Esophagus (tissue), 2 donors: Measurements from ENCODE around the gene FNBP1. TPM values are rescaled to one million over a fixed set of nuclear protein-coding genes. Genes with fewer than 3 reads are reported as not detected.
A peak's percentile ranks its signal among the peaks of the same experiment; 100 is the strongest.

Experiments
- H3K27ac ChIP-seq, 2 donors: one replicate each; pipeline ENCODE4 v1.5.1; 2013; ENCODE audit warnings: low read depth in 2 of 2, mild to moderate bottlenecking in 2 of 2, inconsistent platforms in 1 of 2, low read length in 1 of 2, moderate library complexity in 1 of 2
- H3K27me3 ChIP-seq, 2 donors: one replicate each; pipeline ENCODE4 v1.6.1; 2013; ENCODE audit warnings: low read length in 2 of 2, control low read depth in 1 of 2, mild to moderate bottlenecking in 1 of 2; ENCODE audit not compliant: insufficient read depth in 2 of 2, control insufficient read depth in 1 of 2
- H3K36me3 ChIP-seq, 2 donors: one replicate each; pipeline ENCODE4 v1.6.1; 2013; ENCODE audit warnings: low read length in 1 of 2; ENCODE audit not compliant: control insufficient read depth in 2 of 2, insufficient read depth in 2 of 2
- H3K4me1 ChIP-seq, 2 donors: one replicate each; pipeline ENCODE4 v1.6.1; 2013; ENCODE audit warnings: low read length in 1 of 2; ENCODE audit not compliant: control insufficient read depth in 2 of 2, insufficient read depth in 2 of 2
- H3K4me3 ChIP-seq, 2 donors: one replicate each; pipeline ENCODE4 v1.5.1; 2013; ENCODE audit warnings: low read length in 2 of 2, mild to moderate bottlenecking in 2 of 2, low read depth in 1 of 2, moderate library complexity in 1 of 2
- H3K9me3 ChIP-seq, 2 donors: one replicate each; pipeline ENCODE4 v1.6.1; 2013; ENCODE audit warnings: mild to moderate bottlenecking in 2 of 2, low read depth in 1 of 2, low read length in 1 of 2, moderate library complexity in 1 of 2; ENCODE audit not compliant: control insufficient read depth in 2 of 2, insufficient read depth in 1 of 2
- WGBS, 2 donors: extraction: QIAGEN DNeasy Blood & Tissue Kit; methylation state at CpG; one replicate each; pipeline ENCODE4 v1.1.7; 2013; 5-methylcytosine and 5-hydroxymethylcytosine counted together
- polyA plus RNA-seq, 2 donors: library from polyadenylated mRNA; stranded (reverse); fragments of 200-250 nt; gene quantifications; one replicate each; pipeline ENCODE4 v1.2.3, GENCODE V29; 2013
- donor health status: healthy with polysubstance abuse.
- donor health status: Bipolar disorder and iron deficiency.

FNBP1 gene
- polyA plus RNA-seq, 2 donors, result 16.1 to 19.1 TPM

DNA sequence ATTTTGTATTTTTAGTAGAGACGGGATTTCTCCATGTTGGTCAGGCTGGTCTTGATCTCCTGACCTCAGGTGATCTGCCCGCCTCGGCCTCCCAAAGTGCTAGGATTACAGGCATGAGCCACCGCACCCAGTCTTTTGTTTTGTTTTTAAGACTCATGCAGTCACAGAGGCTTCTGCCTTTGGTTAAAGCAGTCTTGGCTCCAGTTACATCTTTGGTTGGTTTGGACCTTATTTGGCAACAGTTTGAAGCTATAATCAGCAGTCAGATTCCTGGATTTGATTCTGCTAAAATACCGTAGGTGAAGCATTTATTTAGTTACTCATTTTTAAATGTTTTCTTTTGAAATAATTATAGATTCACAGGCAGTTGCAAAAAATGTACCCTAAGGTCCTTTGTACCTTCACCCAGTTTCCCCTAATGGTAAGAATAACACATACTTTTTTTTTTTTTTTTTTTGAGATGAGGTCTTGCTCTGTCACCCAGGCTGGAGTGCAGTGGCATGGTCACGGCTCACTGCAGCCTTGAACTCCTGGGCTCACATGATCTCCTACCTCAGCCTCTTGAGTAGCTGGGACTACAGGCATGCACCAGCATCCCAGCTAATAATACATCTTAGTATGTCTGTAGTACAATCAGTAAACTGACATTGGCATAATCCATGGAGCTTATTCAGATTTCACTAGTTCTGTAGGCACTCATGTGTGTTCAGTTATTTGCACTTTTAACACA, 192.0 kb downstream of the FNBP1 start:
- peaks cover 3 to 16% of the 10 kb centered on the region in 2 donors for H3K36me3 ChIP-seq
- 64 to 74% methylated on average over 6 of the region's 6 CpGs for WGBS, 2 donors

DNA sequence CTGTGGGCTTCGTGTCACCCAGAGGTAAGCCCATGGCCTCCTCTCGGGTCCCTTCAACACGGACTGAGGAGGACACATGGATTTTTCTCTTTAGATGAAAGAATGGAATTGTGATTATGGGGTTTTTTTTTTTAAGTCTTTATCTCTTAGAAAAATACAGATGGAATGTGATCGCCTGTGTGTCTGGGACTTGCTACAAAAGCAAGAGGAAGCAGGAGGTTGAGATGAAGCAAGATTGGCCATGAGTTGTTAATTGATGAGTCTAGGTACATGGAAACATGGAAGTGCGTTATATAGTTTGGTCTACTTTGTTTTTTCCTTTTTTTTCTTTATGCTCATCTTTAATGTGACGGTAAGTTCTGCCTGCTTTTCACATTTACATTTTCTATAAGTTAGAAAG, 193.1 kb downstream of the FNBP1 start:
- Histone ChIP-seq H3K27ac (peak overlapping the region in 1 of 2 donors; percentile 66), H3K4me3 (no peak overlapping the region), H3K36me3 (peaks cover 3 to 12% of the 10 kb centered on the region in 2 donors), H3K27me3 (no peaks in the 10 kb centered on the region), H3K9me3 (no peaks in the 10 kb centered on the region), H3K4me1 (peaks cover 0 to 12% of the 10 kb centered on the region in 2 donors)
- WGBS, 2 donors, result 86 to 91% methylated on average over 6 of the region's 6 CpGs

More for the DNA sequence above, 192.0 kb downstream of the FNBP1 start:
- Histone ChIP-seq H3K27ac (no peak overlapping the region), H3K4me1 (peaks cover 0 to 13% of the 10 kb centered on the region in 2 donors), H3K27me3 (no peaks in the 10 kb centered on the region), H3K4me3 (no peak overlapping the region), H3K9me3 (no peaks in the 10 kb centered on the region)

DNA sequence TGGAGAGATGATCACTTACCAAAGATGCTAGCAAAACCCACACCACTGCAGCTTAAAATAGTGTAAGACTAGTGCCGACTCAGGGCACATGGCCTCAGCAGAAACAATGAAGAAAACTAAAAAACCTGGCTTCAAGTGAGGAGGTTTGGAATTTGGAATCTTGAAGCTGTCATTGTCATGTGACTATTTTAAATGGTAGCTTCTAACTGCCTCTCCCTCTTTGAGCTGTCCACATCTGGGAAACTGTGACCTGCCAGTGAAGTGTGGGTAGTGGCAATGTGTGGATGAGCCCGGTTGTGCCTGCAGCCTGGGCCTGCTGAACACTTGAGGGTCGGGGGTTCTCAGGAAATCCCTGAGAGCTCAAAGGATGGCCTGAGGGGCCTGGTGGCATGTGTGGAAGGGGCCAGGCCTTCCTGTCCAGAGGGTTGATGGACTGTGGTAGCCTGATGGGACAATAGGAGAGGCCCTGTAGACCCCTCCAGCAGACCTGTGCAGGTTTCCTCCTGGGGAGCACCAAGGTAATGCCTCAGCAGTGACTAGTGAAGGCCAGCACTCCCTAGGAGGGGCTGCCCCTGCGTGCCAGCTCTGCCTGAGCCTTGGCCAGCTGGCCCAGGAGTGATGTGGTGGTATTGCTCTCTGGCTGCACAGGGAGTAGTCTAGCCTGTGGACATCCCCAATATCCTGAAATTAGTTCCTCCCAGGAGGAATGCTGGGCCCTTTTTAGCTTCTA, 194.1 kb downstream of the FNBP1 start:
- 59 to 61% methylated on average over 4 of the region's 4 CpGs for WGBS, 2 donors
- Histone ChIP-seq H3K4me1 (peaks cover 0 to 9% of the 10 kb centered on the region in 2 donors), H3K27ac (no peak overlapping the region), H3K27me3 (no peaks in the 10 kb centered on the region), H3K4me3 (no peak overlapping the region), H3K9me3 (no peaks in the 10 kb centered on the region), H3K36me3 (peaks cover 0 to 8% of the 10 kb centered on the region in 2 donors)

DNA sequence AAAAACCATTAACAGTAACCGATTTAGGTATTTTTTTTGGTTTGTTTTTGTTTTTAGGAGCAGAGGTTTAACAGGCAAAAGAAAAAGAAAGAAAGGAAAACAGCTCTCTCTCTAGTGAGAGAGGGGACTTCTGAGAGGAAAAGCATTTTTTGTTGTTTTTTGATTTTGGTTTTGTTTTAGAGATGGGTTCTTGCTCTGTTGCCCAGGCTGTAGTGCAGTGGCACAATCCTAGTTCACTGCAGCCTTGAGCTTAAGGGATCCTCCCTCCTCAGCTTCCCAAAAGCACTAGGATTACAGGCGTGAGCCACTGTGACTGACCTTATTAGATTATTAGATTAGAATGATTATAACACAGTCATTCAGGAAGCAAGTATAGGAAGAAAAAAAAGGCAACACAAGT, 197.6 kb downstream of the FNBP1 start:
- 51 to 77% methylated on average over 2 of the region's 2 CpGs for WGBS, 2 donors
- Histone ChIP-seq H3K4me3 (no peak overlapping the region), H3K27ac (peak overlapping the region in 1 of 2 donors; percentile 17), H3K36me3 (no peaks in the 10 kb centered on the region), H3K9me3 (no peaks in the 10 kb centered on the region), H3K27me3 (no peaks in the 10 kb centered on the region), H3K4me1 (no peaks in the 10 kb centered on the region)

DNA sequence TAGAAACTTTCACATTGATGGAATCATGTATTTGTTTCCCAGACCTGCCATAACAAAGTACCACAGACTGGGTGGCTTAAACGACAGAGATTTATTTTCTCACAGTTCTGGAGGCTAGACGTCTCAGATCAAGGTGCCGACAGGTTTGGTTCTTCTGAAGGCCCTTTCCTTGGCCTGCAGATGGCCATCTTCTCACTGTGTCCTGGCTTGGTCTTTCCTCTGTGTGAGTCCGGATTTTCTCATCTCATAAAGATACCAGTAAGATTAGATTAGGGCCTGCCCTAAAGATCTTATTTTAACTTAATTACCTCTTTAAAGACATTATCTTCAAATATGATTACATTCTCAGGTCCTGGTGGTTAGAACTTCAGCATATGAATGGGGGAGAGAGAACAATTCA, 201.9 kb downstream of the FNBP1 start:
- 74 to 78% methylated on average over 4 of the region's 4 CpGs for WGBS, 2 donors

DNA sequence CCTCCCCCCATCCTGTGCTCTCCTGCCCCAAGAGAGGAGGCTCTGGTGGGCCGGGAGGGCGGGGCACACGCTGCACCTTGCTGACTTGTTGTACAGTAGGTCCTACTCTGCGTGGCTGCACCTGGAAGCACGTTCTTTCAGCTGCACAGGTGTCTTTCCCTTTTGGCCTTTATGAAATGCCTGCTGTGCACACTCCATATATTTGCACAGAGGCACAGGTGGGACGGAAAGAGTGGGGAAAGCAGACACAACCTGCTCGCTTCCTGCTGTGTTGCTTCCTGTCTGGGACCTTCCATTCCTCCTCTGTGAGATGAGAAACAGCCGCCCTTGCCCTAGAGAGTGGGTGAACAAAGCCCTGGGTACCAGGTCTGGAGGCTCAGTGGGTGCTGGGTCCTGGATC, 203.0 kb downstream of the FNBP1 start:
- H3K27ac ChIP-seq, result no peak overlapping the region
- H3K27me3 ChIP-seq, result no peaks in the 10 kb centered on the region
- WGBS, 2 donors, result 81 to 85% methylated on average over 8 of the region's 8 CpGs
- no peaks in the 10 kb centered on the region for H3K36me3 ChIP-seq
- H3K4me3 ChIP-seq, result no peak overlapping the region
- H3K4me1 ChIP-seq, result peaks cover 3 to 10% of the 10 kb centered on the region in 2 donors
- no peaks in the 10 kb centered on the region for H3K9me3 ChIP-seq

More for the DNA sequence above, 201.9 kb downstream of the FNBP1 start:
- H3K4me3 ChIP-seq, result no peak overlapping the region
- peaks cover 3 to 10% of the 10 kb centered on the region in 2 donors for H3K4me1 ChIP-seq
- H3K36me3 ChIP-seq, result no peaks in the 10 kb centered on the region
- no peak overlapping the region for H3K27ac ChIP-seq
- H3K27me3 ChIP-seq, result no peaks in the 10 kb centered on the region
- no peaks in the 10 kb centered on the region for H3K9me3 ChIP-seq

DNA sequence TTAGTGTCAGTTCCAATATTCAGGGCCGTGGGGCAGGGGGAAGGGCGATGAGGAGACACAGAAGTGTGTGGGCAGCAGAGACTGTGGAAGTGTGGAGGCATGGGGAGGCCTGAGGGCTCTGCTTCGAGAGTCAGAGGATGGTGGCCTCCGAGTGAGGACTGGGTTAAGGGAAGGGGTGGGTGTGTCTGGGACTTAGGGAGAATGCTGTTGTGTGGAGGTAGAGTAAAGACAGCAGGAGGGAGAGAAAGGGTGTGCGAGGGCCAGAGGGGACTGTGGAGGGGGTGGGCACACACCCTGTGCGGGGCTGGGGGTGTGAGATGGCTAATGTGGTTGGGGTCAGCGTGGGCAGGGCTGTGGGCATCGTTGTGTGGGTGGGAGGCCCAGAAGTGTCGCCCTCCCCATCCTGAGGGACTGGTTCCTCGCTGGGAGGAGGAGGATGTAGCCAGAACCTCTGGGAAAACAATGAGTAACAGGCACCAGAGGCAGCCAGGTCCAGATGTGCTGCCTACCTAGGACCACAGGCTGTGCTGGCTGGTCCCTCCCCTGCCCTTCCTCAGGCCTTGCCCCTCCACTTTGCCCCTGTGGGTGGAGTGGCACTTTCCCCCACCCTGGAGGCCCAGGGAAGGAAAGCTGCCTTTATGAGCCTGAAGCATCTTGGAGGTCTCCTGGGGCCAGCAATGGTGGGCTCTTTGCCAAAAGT, 203.5 kb downstream of the FNBP1 start:
- Histone ChIP-seq H3K27ac (no peak overlapping the region), H3K27me3 (no peaks in the 10 kb centered on the region), H3K4me1 (peaks cover 3 to 10% of the 10 kb centered on the region in 2 donors), H3K9me3 (no peaks in the 10 kb centered on the region), H3K4me3 (no peak overlapping the region), H3K36me3 (no peaks in the 10 kb centered on the region)
- WGBS, 2 donors, result 64 to 75% methylated on average over 10 of the region's 10 CpGs

DNA sequence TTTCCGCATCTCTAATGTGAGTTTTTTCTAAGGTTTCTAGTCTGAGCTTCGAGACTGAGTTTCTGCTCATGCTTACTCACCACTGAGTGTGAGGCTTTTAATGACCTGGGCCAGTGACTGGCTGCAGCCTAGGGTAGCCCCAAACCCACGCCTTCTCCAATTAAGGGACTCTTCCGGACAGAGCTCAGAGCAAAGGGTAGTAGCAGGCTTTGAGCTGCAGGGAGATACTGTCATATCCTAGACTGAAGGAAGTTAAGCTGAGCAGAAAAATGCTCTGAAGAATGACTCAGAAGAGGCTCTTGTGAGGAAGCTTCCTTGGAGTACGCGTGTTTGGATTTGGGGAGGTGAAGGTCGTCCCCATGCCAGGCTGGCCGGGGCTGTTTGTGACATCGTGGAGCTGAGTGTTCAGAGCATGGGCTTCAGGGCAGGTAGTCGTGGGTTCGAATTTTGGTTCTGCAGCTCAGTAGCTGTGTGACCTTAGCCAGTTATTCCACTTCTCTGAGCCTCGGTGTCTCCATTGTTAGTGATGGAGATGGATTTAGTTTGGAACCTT, 204.2 kb downstream of the FNBP1 start:
- Histone ChIP-seq H3K27me3 (no peaks in the 10 kb centered on the region), H3K4me3 (no peak overlapping the region), H3K4me1 (peaks cover 3 to 10% of the 10 kb centered on the region in 2 donors), H3K9me3 (no peaks in the 10 kb centered on the region), H3K36me3 (no peaks in the 10 kb centered on the region), H3K27ac (no peak overlapping the region)
- WGBS, 2 donors, result 74 to 80% methylated on average over 12 of the region's 12 CpGs
